GM23248 (cell line): ENCODE measurements around the gene CAMK2B.

Experiments used
- EZH2 ChIP-seq: fragments of 200-600 bp; sonication (generic); IDR thresholded peaks from 2 replicates; pipeline ENCODE4 v1.6.1; 2018; ENCODE audit warnings: antibody characterized with exemption, mild to moderate bottlenecking; ENCODE audit not compliant: insufficient read depth, poor library complexity, severe bottlenecking
- EZH2phosphoT487 ChIP-seq: fragments of 200-600 bp; sonication (generic); IDR thresholded peaks from 2 replicates; pipeline ENCODE4 v1.6.1; 2018; ENCODE audit warnings: antibody characterized with exemption, moderate library complexity, mild to moderate bottlenecking, low read depth; ENCODE audit not compliant: insufficient read depth

DNA sequence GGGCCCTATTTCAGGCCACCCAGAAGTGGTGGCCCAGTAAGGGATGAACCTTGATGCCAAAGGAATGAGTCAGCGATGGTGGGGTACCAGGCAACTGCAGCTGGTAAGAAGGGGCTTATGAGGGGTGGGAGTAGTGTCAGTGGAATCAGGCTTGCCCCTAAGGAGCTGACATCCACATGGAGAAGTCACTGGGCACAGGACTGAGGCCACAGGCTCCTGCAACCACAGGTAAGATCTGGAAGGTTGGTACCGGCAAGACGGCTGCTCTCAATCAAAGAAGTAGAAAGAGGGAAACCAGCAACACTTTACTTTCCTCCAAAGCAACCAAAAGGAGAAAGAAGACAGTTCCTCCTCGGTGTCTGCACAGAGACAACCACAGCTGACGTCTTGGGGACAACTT is 138.7 kb downstream of the CAMK2B start:
- no peak for TF ChIP-seq EZH2
- no peak for TF ChIP-seq EZH2phosphoT487
